ENCODE results near the gene RRP15.
"Not testable (repeated sequence)": the region's sequence is repeated elsewhere in the genome, so short reads cannot be mapped to it uniquely, and the experiment has no call there.

RRP15 gene

DNA sequence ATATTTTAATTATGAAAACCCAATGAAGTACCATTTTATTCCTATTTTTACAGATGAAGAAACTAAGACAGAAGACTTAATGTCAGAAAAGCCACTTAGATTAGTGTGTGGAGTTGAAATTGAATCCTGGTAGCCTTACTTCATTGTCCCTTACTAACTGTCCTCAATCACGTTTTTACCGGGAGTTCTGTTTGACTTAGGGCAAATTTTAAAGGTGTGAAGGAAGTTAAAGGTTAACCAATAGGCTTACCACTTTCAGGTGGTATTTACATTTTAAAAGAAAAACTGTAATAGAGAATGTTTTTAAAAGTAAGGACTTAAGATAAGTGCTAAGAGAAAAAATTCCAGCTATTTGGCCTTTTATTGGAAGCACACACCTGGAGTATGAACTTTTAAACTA is 12.4 kb downstream of the RRP15 start:
- no peak for DNase-seq (ENCODE audit: low read depth)

DNA sequence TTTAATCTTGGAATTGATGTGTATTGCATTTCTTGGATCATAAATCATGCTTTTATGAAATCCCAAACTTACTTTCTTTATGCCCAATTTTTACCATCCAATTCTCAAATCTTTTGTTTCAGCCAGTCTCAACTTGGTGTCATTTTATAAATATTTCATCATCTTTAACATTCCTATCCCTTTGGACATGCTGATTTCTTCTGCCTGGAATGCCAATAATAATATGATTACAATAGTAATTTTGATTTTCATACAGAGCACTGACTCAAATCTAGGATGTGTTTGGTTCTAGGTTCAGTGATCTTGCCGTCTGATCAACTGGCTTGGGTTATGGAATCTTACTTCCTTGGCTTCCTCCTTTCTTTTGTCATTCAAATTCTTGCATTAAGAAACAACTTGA is 12.8 kb downstream of the RRP15 start:
- no peak for DNase-seq (ENCODE audit: low read depth)

DNA sequence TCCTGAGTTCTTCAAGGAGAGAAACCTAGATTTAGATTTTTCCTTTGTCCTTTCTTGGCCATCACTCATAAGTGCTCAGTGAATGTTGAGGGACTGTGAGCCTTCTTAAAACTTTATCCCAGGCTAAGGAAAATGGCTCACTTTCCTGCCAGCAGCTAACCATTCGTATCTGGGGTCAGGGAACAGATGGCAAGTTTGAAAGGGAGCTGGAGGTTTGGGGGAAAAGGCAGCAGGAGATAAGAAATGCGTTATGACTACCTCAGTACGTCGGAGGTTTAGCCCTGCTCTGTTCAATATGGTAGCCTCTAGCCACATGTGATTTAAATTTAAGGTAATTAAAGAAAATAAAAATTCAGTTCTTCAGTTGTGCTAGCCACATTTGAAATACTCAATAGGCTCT is 13.3 kb downstream of the RRP15 start:
- DNase-seq (ENCODE audit: low read depth) = no peak

DNA sequence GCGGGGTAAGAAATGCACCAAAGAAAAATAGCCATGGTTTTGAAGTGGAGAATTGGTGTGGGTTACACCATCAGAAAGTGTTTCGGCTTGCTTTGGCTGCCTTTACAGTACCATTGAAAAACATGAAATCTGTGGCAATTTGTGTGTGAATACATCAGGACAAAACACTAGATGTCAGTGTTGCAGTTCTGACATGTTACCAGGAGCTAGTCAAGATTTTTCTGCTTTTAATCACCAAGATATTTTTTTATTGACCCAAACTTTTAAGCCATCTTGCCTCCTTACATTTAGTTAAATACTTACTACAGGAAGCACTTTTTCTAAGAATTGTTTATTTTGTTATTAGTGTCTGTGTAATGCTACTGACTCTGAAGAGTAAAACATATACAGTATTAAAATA is 14.3 kb downstream of the RRP15 start:
- DNase-seq (ENCODE audit: low read depth) = no peak

DNA sequence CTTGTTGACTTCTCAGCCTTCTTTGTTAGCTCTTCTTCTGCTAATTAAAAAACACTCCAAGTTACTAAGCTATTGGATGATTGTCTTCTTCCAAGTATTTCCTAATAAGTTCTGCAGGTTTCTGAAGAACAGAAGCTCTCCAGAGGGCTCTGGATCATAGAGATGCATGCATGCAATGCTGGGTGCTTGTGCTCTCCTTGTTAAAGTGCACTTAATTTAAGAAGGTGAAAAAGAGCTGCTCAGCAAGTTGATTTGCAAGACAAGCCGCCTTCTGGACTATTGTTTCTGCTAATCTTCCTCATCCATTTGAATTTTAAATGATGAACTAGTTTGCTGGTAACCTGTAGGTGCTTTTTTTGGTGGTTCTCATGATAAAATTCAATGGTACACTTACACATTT is 16.1 kb downstream of the RRP15 start:
- DNase-seq (ENCODE audit: low read depth) = no peak

DNA sequence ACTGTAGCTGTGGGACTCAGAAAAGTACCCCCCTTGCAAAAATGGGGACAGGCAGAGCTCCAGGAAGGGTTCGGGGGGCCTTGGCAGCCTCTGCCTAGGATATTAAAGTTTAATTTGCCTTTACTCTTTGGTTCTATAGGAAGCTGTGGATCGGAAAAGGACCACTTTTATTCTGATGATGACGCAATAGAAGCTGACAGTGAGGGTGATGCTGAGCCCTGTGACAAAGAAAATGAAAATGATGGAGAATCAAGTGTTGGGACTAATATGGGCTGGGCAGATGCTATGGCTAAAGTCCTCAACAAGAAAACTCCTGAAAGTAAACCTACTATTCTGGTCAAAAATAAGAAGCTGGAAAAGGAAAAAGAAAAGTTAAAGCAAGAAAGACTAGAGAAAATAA is 17.1 kb downstream of the RRP15 start:
- no peak for DNase-seq (ENCODE audit: low read depth)

DNA sequence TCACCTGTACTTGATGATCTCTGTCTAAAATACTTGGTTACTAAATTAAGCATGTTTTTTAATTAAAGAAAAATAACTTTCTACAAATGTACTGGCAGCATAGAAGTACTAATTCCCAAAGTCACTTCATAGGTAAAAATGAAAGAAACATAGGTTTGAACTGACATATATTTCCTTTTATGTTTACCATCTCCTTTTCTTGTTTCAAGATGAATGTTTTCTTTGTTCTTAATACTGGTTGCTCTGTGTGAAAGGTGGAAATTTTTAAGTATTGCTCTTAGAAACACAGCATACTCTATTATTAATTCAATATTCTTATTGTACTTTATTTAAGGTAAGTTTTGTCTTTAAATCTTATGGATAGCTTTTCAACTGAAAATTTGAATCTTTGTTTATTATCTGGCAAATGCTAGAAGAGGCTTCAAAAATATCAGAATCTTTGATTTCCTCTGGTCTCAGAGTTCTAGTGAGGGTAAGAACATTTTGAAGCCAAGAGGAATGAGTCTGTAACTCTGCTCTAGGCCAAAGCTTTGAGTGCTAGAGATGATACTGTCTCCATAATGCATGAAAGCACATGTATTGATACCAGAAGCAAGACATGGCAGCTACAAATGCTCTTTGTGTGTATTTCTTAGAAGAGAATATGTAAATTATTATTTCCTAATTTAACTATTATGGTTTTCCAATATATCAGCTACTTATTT is 18.2 kb downstream of the RRP15 start:
- no peak for DNase-seq (ENCODE audit: low read depth)

DNA sequence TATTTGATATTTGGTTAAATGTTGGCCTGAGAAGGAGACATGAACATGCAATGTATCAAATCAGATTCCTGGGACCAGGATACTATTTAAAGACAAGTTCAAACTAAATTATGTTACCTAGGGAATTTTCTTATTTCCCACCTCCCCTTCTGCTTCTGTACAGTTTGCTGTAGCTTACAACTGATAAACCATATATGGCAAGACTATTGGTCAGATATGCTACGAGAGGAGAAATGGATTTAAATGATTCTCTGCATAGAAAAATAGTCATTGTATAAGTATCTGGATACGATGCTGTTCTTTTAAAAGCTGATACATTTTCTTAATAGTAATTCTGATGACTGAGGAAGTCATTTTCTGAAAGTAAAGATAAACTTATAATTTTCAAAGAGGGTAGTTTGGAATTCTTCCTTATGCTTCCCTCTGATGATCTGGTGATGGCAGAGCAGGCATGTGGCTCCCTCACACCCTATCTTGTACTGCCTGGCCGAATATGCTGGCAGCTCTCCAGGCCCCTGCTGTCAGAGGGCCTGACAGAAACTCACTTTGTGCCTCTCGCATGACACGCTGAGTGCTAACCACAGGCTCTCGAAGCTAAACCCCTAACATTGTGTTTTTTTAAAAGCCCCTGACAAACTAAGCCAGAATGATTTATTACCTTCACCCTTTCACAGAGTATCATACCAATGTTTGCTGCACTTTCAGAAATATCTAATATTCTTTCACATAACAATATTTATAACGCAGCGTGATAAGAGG is 19.4 kb downstream of the RRP15 start:
- DNase-seq (ENCODE audit: low read depth) = no peak

DNA sequence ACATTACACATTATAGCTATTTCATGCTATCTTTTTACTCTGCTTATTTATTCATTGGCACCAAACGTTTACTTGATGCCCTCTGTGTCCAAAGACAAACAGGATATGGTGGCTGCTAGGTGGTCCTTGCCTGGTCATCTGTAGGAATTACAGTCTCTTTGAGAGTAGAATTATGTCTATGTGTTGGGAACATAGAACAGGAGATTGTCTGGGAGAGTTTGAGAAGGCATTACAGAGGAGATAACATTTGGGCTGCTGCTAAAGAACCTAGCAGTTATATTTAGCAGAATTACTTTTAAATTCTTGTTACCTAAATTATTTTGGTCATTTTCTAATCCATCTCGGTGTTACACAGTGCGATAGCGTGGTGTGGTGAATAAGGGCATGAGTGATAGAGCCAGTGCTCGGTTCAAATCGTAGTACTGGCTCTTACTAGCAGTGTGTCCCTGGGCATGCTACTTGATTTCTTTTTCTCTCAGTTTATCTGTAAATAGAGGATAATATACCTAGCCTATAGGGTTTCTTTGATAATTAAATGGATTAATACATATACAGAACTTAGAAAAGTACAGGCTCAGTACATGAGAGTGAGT is 20.5 kb downstream of the RRP15 start:
- no peak for DNase-seq (ENCODE audit: low read depth)

DNA sequence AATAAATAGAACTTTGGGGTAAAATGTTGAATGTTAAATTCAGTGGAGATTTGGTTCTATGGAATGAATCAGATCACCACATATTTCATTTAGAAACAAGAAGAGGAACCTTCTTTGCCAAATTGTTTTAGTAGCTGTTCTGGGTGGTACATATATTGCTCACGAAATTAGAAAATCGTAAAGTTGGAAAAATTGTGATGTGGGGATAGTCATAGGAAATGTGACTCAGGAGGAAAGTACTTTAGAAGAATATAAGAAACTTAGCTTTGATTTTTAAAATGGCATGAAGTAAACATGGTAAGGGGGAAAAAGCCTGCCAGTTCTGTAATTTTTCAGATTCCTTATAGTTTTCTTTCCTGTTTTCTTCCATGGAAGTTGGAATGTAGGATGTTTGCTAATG is 27.4 kb downstream of the RRP15 start:
- no peak for DNase-seq (ENCODE audit: low read depth)

DNA sequence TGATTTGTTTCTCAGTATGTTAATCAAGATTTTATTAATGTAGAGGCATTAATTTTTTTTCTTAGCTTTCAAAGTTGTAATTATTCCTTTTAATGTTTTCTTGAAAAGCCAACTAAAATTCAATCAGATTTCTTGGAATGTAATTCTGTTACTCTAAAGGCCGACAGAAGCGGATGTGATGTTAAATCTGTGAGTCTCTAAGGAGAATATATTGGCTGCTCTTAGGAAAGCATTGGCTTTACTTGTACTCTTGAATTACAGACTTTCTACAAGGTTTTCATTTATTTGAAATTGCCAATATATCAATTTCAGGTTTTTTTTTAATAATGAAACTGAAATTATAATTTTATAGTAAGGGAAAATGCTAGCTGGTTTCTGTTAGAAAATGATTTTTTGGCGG is 29.2 kb downstream of the RRP15 start:
- DNase-seq (ENCODE audit: low read depth) = no peak

DNA sequence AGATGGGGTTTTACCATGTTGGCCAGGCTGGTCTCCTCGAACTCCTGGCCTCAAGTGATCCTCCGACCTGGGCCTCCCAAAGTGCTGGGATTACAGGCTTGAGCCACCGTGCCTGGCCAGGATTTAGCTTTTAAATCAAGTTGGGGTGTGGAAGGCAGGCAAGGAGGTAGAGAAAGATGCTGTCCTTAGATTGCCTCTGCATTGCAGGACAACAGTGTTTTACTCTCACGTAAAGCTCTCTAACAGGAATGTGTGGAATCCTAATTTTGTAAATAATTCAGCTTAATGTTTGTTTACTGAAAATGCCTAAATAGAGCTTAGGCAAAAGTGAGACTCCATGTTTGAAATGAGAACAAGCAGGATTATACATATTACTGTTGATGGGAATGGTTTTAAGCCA is 30.5 kb downstream of the RRP15 start:
- no peak for DNase-seq (ENCODE audit: low read depth)

DNA sequence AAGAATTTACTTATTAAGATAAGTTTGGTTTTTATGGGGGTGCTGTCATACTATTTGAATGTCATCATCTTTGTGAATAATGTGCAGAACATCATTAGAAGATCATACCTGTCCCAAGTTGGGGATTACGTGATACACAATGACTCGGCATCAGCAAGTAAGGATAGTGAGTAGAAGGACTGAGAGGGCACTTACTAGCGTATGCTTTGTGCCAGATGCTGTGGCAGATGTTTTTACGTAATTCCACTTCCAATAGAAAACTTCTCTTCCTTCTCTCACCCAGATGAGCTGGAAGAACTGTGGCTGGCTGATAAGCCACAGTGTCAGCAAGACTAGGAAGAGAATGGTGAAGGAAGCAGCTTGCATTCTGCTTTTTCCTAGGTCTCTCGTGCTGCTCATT is 32.0 kb downstream of the RRP15 start:
- no peak for DNase-seq (ENCODE audit: low read depth)

DNA sequence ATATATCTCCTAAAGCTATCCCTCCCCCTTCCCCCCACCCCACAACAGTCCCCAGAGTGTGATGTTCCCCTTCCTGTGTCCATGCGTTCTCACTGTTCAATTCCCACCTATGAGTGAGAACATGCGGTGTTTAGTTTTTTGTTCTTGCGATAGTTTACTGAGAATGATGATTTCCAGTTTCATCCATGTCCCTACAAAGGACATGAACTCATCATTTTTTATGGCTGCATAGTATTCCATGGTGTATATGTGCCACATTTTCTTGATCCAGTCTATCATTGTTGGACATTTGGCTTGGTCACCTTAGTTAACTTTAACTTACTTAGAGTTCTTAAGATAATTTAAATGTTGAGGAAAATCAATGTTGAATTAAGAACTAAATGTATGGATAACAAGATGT is 35.1 kb downstream of the RRP15 start:
- DNase-seq (ENCODE audit: low read depth) = not testable (repeated sequence)

DNA sequence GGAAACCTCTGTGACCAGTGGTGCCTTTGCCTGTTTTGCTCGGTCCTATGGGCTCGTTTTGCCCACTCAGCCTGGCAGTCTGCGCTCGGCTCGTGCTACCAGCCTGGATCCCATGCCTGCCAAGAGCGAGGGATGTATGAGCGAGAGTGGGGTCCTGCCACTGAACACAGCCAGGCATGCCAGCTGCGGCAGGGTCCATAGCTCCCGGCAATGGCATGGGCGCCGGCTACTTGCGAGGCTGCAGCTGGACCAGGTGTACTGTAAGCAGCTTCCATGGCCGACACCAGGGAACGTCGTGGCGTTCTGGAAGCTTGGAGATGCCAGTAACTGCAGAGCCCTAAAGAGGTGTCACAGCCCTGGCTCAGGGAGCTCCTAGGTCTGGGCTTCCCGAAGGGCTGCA is 37.7 kb downstream of the RRP15 start:
- no peak for DNase-seq (ENCODE audit: low read depth)

DNA sequence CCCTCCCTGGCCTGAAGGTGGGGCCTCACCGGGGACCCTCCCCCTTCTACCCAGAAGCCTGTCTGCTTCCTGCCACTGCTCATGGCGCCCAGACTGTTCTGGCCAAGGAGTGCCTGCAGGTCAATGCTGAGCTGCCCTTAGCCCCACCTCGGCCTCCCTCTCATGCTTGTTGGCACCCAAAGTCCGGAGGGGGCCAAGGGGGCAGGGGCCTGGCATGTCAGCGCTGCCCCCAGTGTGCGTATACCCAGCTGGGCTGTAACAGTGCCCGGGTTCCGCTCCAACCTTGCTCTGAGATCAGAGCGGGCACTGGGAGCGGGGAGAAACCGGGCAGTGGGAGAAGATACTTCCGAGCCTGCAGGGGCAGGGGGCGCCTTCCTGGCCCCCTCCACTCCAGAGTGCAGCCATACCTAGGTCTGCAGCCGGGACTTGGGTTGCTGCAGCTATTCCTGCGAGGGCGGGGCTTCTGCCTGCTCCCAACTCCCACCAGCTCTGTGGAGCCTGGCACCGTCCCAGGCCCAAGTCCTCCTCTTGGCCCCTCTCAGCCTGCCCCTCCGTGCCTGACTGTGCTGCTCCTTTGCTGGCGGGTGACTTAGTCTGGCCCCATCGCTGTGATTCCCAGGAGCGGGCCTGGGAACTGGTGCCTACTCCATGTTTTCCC is 38.6 kb downstream of the RRP15 start:
- DNase-seq (ENCODE audit: low read depth) = no peak

DNA sequence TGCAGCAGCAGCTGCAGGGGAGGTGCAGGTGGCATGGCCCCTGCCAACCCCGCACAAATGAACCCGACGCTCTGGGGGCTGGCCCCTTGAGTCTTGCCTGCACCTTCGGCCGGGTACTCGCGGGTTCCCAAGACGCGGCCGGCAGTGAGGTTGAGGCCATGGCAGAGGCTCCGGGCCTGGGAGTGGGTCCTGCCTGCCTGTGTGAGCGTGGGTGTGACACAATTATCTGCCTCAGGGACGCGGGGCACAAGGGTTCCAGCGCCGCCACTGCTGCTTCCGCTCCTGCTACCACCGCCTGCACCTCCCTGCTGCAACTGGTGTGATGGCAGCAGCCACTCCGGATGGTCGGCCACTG is 39.1 kb downstream of the RRP15 start:
- no peak for DNase-seq (ENCODE audit: low read depth)

DNA sequence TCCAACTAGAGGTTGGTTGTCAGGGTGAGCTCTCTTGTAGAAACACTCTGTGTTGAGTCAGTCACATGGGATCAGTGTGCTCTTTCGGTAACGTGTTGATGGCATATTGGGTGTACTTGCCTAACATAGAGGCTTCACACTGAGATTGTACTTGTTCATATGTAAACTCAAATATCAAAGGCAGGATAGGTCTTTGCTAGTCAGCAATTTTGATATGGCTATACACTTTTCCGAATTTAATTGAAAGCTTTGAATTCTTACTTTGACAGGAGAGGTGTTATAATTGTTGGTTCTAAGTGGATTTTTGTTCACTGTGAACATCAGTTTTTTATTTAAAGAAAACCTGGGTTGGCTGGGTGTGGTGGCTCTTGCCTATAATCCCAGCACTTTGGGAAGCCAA is 43.7 kb downstream of the RRP15 start:
- no peak for DNase-seq (ENCODE audit: low read depth)

DNA sequence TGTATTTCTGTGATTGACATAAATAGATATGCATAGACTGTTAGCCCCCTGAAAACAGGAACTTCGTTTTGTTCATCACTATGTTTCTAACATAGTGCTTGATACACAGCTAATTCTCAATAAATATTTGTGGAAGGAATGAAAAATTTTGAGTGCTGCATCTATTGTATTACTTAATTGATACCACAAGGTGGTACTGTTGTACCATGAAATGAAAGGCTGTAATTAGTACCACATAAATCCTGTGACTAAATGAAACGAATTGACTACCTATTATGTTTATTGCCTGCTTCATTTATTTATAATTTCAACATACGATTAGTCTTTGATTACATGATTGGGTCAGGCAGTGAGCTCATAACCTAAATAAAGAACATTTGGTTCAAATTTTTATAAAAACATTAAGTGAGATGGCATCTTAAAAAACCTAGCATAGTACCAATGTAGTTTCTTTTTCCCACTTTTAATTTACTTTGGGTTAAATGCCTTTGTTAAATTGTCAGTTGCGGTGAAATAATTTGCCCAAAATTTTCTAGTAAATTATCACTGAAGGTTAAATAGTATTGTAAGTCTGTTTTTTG is 45.0 kb downstream of the RRP15 start:
- no peak for DNase-seq (ENCODE audit: low read depth)

DNA sequence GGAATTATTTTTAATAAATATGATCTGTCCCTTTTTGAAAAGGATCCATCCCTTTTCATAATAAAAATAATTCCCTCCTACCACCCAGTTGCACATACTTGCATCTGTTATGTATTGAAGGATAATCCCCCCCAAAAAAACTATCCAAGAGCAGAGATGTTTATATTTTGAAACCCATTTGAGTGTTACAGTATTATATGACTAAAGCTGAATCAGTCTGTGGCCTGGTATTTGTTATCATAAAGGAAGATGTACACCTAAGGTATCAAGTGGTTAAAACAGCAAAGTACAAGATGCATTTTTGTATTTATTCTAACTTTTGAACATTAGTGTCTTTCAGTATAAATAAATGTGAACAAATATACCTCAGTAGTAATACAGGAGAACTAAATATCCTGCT is 47.3 kb downstream of the RRP15 start:
- DNase-seq (ENCODE audit: low read depth) = no peak

DNA sequence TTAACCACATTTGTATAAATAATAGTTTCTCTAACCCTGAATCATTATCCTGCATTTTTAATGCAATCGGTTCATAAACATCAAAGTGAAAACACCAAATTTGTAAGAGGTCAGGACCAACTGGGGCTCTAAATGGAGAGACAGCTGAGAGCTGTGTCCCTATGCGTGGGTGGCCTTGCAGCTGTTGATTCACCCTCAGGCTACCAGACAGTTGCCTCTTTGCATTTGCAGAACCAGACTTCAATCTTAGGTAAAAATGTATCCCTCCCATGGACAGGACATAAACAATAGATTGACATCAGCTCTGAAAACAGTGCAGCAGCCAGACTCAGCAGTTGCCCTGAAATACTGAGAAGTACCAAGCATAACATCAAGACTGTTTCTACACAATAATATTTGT is 51.2 kb downstream of the RRP15 start:
- DNase-seq (ENCODE audit: low read depth) = no peak

DNA sequence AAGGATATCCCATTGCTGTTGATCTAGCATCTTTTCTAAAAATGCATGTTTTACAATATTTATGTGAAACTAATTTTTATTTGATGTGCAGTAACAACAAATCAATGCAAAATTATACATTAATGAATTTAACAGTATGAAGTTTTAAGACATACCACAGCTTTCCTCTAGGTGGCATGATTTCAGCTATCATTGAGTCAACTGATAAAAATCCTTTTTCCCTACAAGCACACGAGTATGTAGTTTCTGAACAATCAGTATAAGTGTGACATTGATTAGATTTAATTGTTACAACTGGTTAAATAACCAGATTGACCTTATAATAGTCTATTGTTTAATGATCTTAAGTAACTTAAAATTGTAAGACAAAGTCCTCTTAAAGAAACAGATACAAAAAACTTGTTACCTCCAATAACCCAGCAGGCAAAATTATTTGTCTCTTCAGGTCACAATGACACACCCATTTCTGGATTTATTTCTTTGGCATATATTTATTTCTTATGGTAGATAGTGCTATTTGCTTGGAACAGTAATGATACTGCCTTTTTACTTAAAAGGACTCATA is 54.3 kb downstream of the RRP15 start:
- no peak for DNase-seq (ENCODE audit: low read depth)

All from T follicular helper cell (primary cell).